GM23248 (cell line): ENCODE results near the gene KIF2A. TPM values are rescaled to one million over a fixed set of nuclear protein-coding genes. Genes with fewer than 3 reads are reported as not detected.

Experiments
- DNase-seq: peaks from one replicate; pipeline ENCODE4 v3.0.0-alpha.2; 2015
- H2AFZ ChIP-seq: fragments of 200-600 bp; sonication (generic); 2 replicates; pipeline ENCODE4 v1.6.1; 2016; ENCODE audit warnings: antibody characterized with exemption
- H3F3A ChIP-seq: fragments of 200-600 bp; sonication (generic); 2 replicates; pipeline ENCODE4 v1.6.1; 2016; ENCODE audit warnings: mild to moderate bottlenecking, antibody characterized with exemption, mixed run types; ENCODE audit not compliant: insufficient read depth
- H3K27ac ChIP-seq: fragments of 200-600 bp; sonication (generic); 2 replicates; pipeline ENCODE4 v1.5.1; 2016; ENCODE audit warnings: mild to moderate bottlenecking
- H3K27me3 ChIP-seq: fragments of 200-600 bp; sonication (generic); replicated peaks from 2 replicates; pipeline ENCODE4 v1.6.1; 2016; ENCODE audit warnings: mild to moderate bottlenecking; ENCODE audit not compliant: insufficient read depth
- H3K36me3 ChIP-seq: fragments of 200-600 bp; sonication (generic); 2 replicates; pipeline ENCODE4 v1.6.1; 2016; ENCODE audit warnings: low read depth, mild to moderate bottlenecking
- H3K4me1 ChIP-seq: fragments of 200-600 bp; sonication (generic); 2 replicates; pipeline ENCODE4 v1.6.1; 2016; ENCODE audit warnings: mild to moderate bottlenecking; ENCODE audit not compliant: insufficient read depth
- H3K4me2 ChIP-seq: fragments of 200-600 bp; sonication (generic); one replicate; pipeline ENCODE4 v1.6.1; 2016; ENCODE audit warnings: mild to moderate bottlenecking; ENCODE audit not compliant: unreplicated experiment
- H3K4me3 ChIP-seq: fragments of 200-600 bp; sonication (generic); 2 replicates; pipeline ENCODE4 v1.5.1; 2016; ENCODE audit warnings: mild to moderate bottlenecking
- H3K79me2 ChIP-seq: fragments of 200-600 bp; sonication (generic); 2 replicates; pipeline ENCODE4 v1.6.1; 2016; ENCODE audit warnings: mild to moderate bottlenecking; ENCODE audit not compliant: insufficient read depth
- H3K9ac ChIP-seq: fragments of 200-600 bp; sonication (generic); 2 replicates; pipeline ENCODE4 v1.6.1; 2016; ENCODE audit warnings: mild to moderate bottlenecking
- H3K9me2 ChIP-seq: fragments of 200-600 bp; sonication (generic); 2 replicates; pipeline ENCODE4 v1.6.1; 2016; ENCODE audit warnings: mixed run types, mild to moderate bottlenecking, moderate library complexity; ENCODE audit not compliant: insufficient read depth
- H3K9me3 ChIP-seq: fragments of 200-600 bp; sonication (generic); one replicate; pipeline ENCODE4 v1.6.1; 2017; ENCODE audit warnings: low read depth
- H4K20me1 ChIP-seq: fragments of 200-600 bp; sonication (generic); 2 replicates; pipeline ENCODE4 v1.6.0; 2016; ENCODE audit not compliant: insufficient read depth
- EZH2 ChIP-seq: fragments of 200-600 bp; sonication (generic); IDR thresholded peaks from 2 replicates; pipeline ENCODE4 v1.6.1; 2018; ENCODE audit warnings: antibody characterized with exemption, mild to moderate bottlenecking; ENCODE audit not compliant: insufficient read depth, poor library complexity, severe bottlenecking
- EZH2phosphoT487 ChIP-seq: fragments of 200-600 bp; sonication (generic); IDR thresholded peaks from 2 replicates; pipeline ENCODE4 v1.6.1; 2018; ENCODE audit warnings: antibody characterized with exemption, moderate library complexity, mild to moderate bottlenecking, low read depth; ENCODE audit not compliant: insufficient read depth
- WGBS, 2 experiments: methylation state at CpG; one replicate each; pipeline ENCODE4 v1.1.6; 2015 to 2017; ENCODE audit warnings: low lambda C conversion rate in 2 of 2, low coverage in 1 of 2; ENCODE audit errors: missing lambda C conversion rate in 2 of 2; 5-methylcytosine and 5-hydroxymethylcytosine counted together
- in situ Hi-C: fragments of 300-500 bp; cut with MboI; formaldehyde crosslinking; loops from 2 replicates; pipeline ENCODE4 v1.15.0; 2020
- polyA plus RNA-seq: library from polyadenylated mRNA; unstranded; fragments of >200 nt; fragmentation: Nextera tagmentation; extraction: Ambion mirVana; gene quantifications from 2 replicates; pipeline ENCODE4 v1.2.1, GENCODE V29; 2016
- total RNA-seq: library from RNA; depleted of rRNA; stranded (reverse); fragments of >200 nt; shearing (Covaris generic); gene quantifications from 2 replicates; pipeline ENCODE4 v1.2.3, GENCODE V29; 2014

The KIF2A gene
- total and polyA plus RNA-seq, 2 experiments from 2014 or later = 38.2 to 40.0 TPM

- Histone ChIP-seq H3K36me3 (peaks cover 74% of the 10 kb centered on the region), H2AFZ (no peak overlapping the region), H3K27ac (no peak overlapping the region), H3K4me1 (no peaks in the 10 kb centered on the region), H3K9me2 (no peaks in the 10 kb centered on the region), H3K27me3 (no peaks in the 10 kb centered on the region), H4K20me1 (no peaks in the 10 kb centered on the region), H3K9me3 (no peaks in the 10 kb centered on the region), H3K79me2 (no peaks in the 10 kb centered on the region; the same call in 1 of the 2 replicates), H3F3A (peaks cover 37% of the 10 kb centered on the region; the same call in 1 of the 2 replicates), H3K4me3 (no peak overlapping the region), H3K9ac (no peak overlapping the region), H3K4me2 (no peak overlapping the region)
- peak; percentile 4 for DNase-seq
- in situ Hi-C loops = no loop called here
- TF ChIP-seq EZH2phosphoT487 (no peak), EZH2 (no peak)
Measured at GRCh38 chr5:62386824-62387223, 80.8 kb downstream of the KIF2A start.

- peak; percentile 10 for DNase-seq
- H3K9me2 ChIP-seq = no peaks in the 10 kb centered on the region
- no peak overlapping the region for H3K27ac ChIP-seq
- peaks cover 8% of the 10 kb centered on the region; the same call in 1 of the 2 replicates for H3K4me1 ChIP-seq
- H3K9me3 ChIP-seq = no peaks in the 10 kb centered on the region
- H2AFZ ChIP-seq = no peak overlapping the region
- 92% methylated on average over 5 of the region's 5 CpGs for whole genome bisulfite sequencing, 2 experiments
- in situ Hi-C loops = no loop called here
- no peaks in the 10 kb centered on the region for H4K20me1 ChIP-seq
- H3K4me2 ChIP-seq = no peak overlapping the region
- H3F3A ChIP-seq = peaks cover 65% of the 10 kb centered on the region
- no peaks in the 10 kb centered on the region for H3K27me3 ChIP-seq
- no peak overlapping the region for H3K9ac ChIP-seq
- H3K36me3 ChIP-seq = peaks cover 73% of the 10 kb centered on the region
- TF ChIP-seq EZH2phosphoT487 = no peak
- TF ChIP-seq EZH2 = no peak
- H3K79me2 ChIP-seq = peaks cover 3% of the 10 kb centered on the region
- H3K4me3 ChIP-seq = no peak overlapping the region
Measured at GRCh38 chr5:62395210-62395950, 89.4 kb downstream of the KIF2A start.

- in situ Hi-C loops = no loop called here
- H3K9ac ChIP-seq = peak within 1 kb of the TSS; percentile 96
- no peaks in the 10 kb centered on the region for H4K20me1 ChIP-seq
- H3K27ac ChIP-seq = peak within 1 kb of the TSS; percentile 97
- H3F3A ChIP-seq = peaks cover 17% of the 10 kb centered on the region
- no peaks in the 10 kb centered on the region for H3K9me3 ChIP-seq
- H3K79me2 ChIP-seq = peaks cover 29% of the 10 kb centered on the region
- peaks cover 11% of the 10 kb centered on the region for H3K4me1 ChIP-seq
- H3K4me2 ChIP-seq = peak within 1 kb of the TSS; percentile 95
- H2AFZ ChIP-seq = peak within 1 kb of the TSS; percentile 96
- no peaks in the 10 kb centered on the region for H3K9me2 ChIP-seq
- peak; percentile 100 for DNase-seq
- H3K36me3 ChIP-seq = peaks cover 8% of the 10 kb centered on the region
- H3K4me3 ChIP-seq = peak within 1 kb of the TSS; percentile 95
- no peak for TF ChIP-seq EZH2phosphoT487
- H3K27me3 ChIP-seq = no peaks in the 10 kb centered on the region
- 1% methylated on average over 64 to 66 of the region's 66 CpGs for WGBS, 2 experiments
Measured at GRCh38 chr5:62403411-62404250, 97.6 kb downstream of the KIF2A start, which contains the start of gene DIMT1. TSS of gene DIMT1 (minus strand) at chr5:62403905. CDS start at chr5:62403772, 133 bp downstream.

GRCh38 chr5:62412549-62413329 is 106.7 kb downstream of the KIF2A start, which contains the start of gene IPO11:
TSS of gene IPO11 (plus strand) at chr5:62412763. CDS start at chr5:62437280, 24,517 bp downstream.
- peak within 1 kb of the TSS; percentile 99 for H3K4me3 ChIP-seq
- no peaks in the 10 kb centered on the region for H4K20me1 ChIP-seq
- WGBS, 2 experiments = 1% methylated on average over 59 to 66 of the region's 66 CpGs
- H3K4me1 ChIP-seq = peaks cover 11% of the 10 kb centered on the region
- H3K27me3 ChIP-seq = no peaks in the 10 kb centered on the region
- H3K27ac ChIP-seq = peak within 1 kb of the TSS; percentile 77
- peak; percentile 100 for DNase-seq
- H3K9me3 ChIP-seq = no peaks in the 10 kb centered on the region
- peaks cover 51% of the 10 kb centered on the region for H3K79me2 ChIP-seq
- peak within 1 kb of the TSS; percentile 95 for H3K9ac ChIP-seq
- TF ChIP-seq EZH2phosphoT487 (no peak), EZH2 (no peak)
- no peaks in the 10 kb centered on the region for H3K9me2 ChIP-seq
- in situ Hi-C loops = no loop called here
- H3K4me2 ChIP-seq = peak within 1 kb of the TSS; percentile 97
- no peaks in the 10 kb centered on the region for H3K36me3 ChIP-seq
- peak within 1 kb of the TSS; percentile 98 for H2AFZ ChIP-seq
- no peaks in the 10 kb centered on the region for H3F3A ChIP-seq
